OCI-LY1 (cell line): ENCODE measurements around the gene MAP3K9.

Source experiments
- H2AFZ ChIP-seq: fragments of 200-600 bp; sonication (generic), shearing (Covaris generic); 2 replicates; pipeline ENCODE4 v1.6.0; 2014; ENCODE audit warnings: antibody characterized with exemption, mild to moderate bottlenecking, low read length
- H3F3A ChIP-seq: fragments of 200-600 bp; sonication (generic), shearing (Covaris generic); 2 replicates; pipeline ENCODE4 v1.6.0; 2014; ENCODE audit warnings: mild to moderate bottlenecking, antibody characterized with exemption, low read length, moderate library complexity; ENCODE audit not compliant: insufficient read depth
- H3K27ac ChIP-seq: fragments of 200-600 bp; sonication (generic); 2 replicates; pipeline ENCODE4 v1.5.1; 2014; ENCODE audit warnings: low read length, mixed run types, mild to moderate bottlenecking, low read depth; ENCODE audit not compliant: poor library complexity, severe bottlenecking
- H3K27me3 ChIP-seq: fragments of 200-600 bp; sonication (generic); 2 replicates; pipeline ENCODE4 v1.6.0; 2014; ENCODE audit warnings: antibody characterized with exemption, mild to moderate bottlenecking, low read length, moderate library complexity; ENCODE audit not compliant: insufficient read depth
- H3K36me3 ChIP-seq: fragments of 200-600 bp; sonication (generic); 2 replicates; pipeline ENCODE4 v1.6.1; 2014; ENCODE audit warnings: mild to moderate bottlenecking, antibody characterized with exemption, low read length, moderate library complexity, mixed read lengths; ENCODE audit not compliant: insufficient read depth
- H3K4me1 ChIP-seq: fragments of 200-600 bp; sonication (generic); 2 replicates; pipeline ENCODE4 v1.5.1; 2014; ENCODE audit warnings: mild to moderate bottlenecking, low read length, moderate library complexity; ENCODE audit not compliant: insufficient read depth, severe bottlenecking
- H3K4me2 ChIP-seq: fragments of 200-600 bp; sonication (generic), shearing (Covaris generic); 2 replicates; pipeline ENCODE4 v1.6.1; 2014; ENCODE audit warnings: low read length
- H3K4me3 ChIP-seq: fragments of 200-600 bp; sonication (generic); 2 replicates; pipeline ENCODE4 v1.5.1; 2014; ENCODE audit warnings: low read length, low read depth, mild to moderate bottlenecking, mixed read lengths; ENCODE audit not compliant: poor library complexity, severe bottlenecking
- H3K79me2 ChIP-seq: fragments of 200-600 bp; shearing (Covaris generic); 2 replicates; pipeline ENCODE4 v1.6.1; 2016; ENCODE audit warnings: mixed run types, low read length, mixed read lengths; ENCODE audit not compliant: insufficient read depth
- H3K9ac ChIP-seq: fragments of 200-600 bp; sonication (generic), shearing (Covaris generic); 2 replicates; pipeline ENCODE4 v1.6.1; 2014; ENCODE audit warnings: mild to moderate bottlenecking, low read length, mixed read lengths
- H3K9me2 ChIP-seq: fragments of 200-600 bp; sonication (generic), shearing (Covaris generic); 2 replicates; pipeline ENCODE4 v1.6.1; 2014; ENCODE audit warnings: low read depth, mild to moderate bottlenecking, low read length, mixed read lengths
- H3K9me3 ChIP-seq: fragments of 200-600 bp; shearing (Covaris generic); 2 replicates; pipeline ENCODE4 v1.6.1; 2014; ENCODE audit warnings: low read length, mixed read lengths
- H4K20me1 ChIP-seq: fragments of 200-600 bp; sonication (generic), shearing (Covaris generic); 2 replicates; pipeline ENCODE4 v1.6.0; 2016; ENCODE audit warnings: mild to moderate bottlenecking, low read length; ENCODE audit not compliant: insufficient read depth
- CTCF ChIP-seq: fragments of 200-600 bp; sonication (generic), shearing (Covaris generic); IDR thresholded peaks from 2 replicates; pipeline ENCODE4 v1.5.1; 2017; ENCODE audit warnings: mild to moderate bottlenecking, antibody characterized with exemption, low read length, moderate library complexity, mixed read lengths
- EZH2 ChIP-seq: fragments of 200-600 bp; sonication (generic), shearing (Covaris generic); IDR thresholded peaks from 2 replicates; pipeline ENCODE4 v1.8.0; 2017; ENCODE audit warnings: borderline replicate concordance, mixed run types, mild to moderate bottlenecking, antibody characterized with exemption, low read length, moderate library complexity, mixed read lengths

The MAP3K9 gene

GRCh38 chr14:70801836-70802235, 7.5 kb downstream of the MAP3K9 start:
- no peaks in the 10 kb centered on the region for H3K27me3 ChIP-seq
- H2AFZ ChIP-seq: no peak overlapping the region
- H4K20me1 ChIP-seq: no peaks in the 10 kb centered on the region
- no peak for TF ChIP-seq EZH2
- TF ChIP-seq CTCF: no peak
- no peak overlapping the region for H3K9ac ChIP-seq
- H3K36me3 ChIP-seq: peaks cover 19% of the 10 kb centered on the region
- H3K4me1 ChIP-seq: peaks cover 8% of the 10 kb centered on the region
- no peaks in the 10 kb centered on the region for H3K9me3 ChIP-seq
- no peak overlapping the region for H3K4me2 ChIP-seq
- H3F3A ChIP-seq: no peaks in the 10 kb centered on the region
- H3K79me2 ChIP-seq: no peaks in the 10 kb centered on the region
- H3K9me2 ChIP-seq: no peaks in the 10 kb centered on the region
- no peak overlapping the region for H3K27ac ChIP-seq
- no peak overlapping the region for H3K4me3 ChIP-seq

GRCh38 chr14:70796551-70796950, 12.8 kb downstream of the MAP3K9 start:
- Histone ChIP-seq H3K27ac (no peak overlapping the region), H3K27me3 (no peaks in the 10 kb centered on the region), H3K4me3 (no peak overlapping the region), H2AFZ (no peak overlapping the region), H3K9me2 (no peaks in the 10 kb centered on the region), H3K9me3 (no peaks in the 10 kb centered on the region), H3K79me2 (no peaks in the 10 kb centered on the region), H4K20me1 (no peaks in the 10 kb centered on the region), H3K9ac (no peak overlapping the region), H3K4me2 (no peak overlapping the region), H3K36me3 (peaks cover 34% of the 10 kb centered on the region), H3F3A (0 out of 2 replicates have a peak, but pooled peaks cover 5% of the 10 kb centered on the region), H3K4me1 (peaks cover 10% of the 10 kb centered on the region)
- TF ChIP-seq EZH2 (no peak), CTCF (no peak)

DNA sequence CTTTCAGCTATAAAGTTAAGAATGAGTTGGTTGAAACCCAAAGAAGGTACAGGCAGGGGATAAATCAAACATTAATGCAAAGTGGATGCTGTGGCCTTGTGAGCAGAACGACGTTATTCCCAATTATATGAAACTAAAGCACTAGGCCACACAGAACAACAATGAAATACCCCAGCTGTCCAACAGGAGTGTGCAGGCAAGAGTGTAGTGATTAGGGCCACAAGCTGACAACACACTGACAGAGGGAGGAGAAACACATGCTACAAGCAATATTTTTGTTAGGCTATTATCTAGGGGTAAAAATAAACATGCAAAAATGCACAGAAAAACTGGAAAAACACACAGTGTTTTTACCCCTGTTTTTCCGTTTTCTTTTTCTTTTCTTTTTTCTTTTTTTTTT, 15.0 kb downstream of the MAP3K9 start:
- Histone ChIP-seq H3K9me3 (no peaks in the 10 kb centered on the region), H3K9ac (no peak overlapping the region), H3K4me2 (no peak overlapping the region), H4K20me1 (no peaks in the 10 kb centered on the region), H3K27me3 (no peaks in the 10 kb centered on the region), H3K4me1 (peaks cover 10% of the 10 kb centered on the region), H3K4me3 (no peak overlapping the region), H3K79me2 (no peaks in the 10 kb centered on the region), H3K27ac (peak overlapping the region; percentile 51), H3F3A (0 out of 2 replicates have a peak, but pooled peaks cover 5% of the 10 kb centered on the region), H3K9me2 (no peaks in the 10 kb centered on the region), H2AFZ (no peak overlapping the region), H3K36me3 (peaks cover 18% of the 10 kb centered on the region; the same call in 1 of the 2 replicates)
- TF ChIP-seq EZH2: no peak

DNA sequence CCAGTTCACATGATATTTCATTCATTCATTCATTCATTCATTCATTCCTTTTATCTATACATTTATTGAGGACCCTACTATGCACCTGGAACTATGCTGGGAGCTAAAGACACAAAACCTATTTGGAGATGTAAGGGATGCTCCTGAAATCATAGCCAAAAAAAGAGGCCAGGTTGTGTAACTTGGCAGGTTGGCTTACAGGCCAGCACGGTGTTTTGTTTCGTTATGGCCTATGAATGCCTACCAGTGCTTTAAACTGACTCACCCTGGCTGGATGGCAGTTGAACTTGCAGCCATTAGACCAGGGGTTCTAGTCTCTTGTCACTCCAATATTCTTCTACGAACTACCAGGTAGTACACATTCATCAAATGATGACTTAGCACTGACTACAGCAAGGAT, 15.7 kb downstream of the MAP3K9 start:
- no peaks in the 10 kb centered on the region for H3K79me2 ChIP-seq
- H3K4me3 ChIP-seq: no peak overlapping the region
- peaks cover 18% of the 10 kb centered on the region; the same call in 1 of the 2 replicates for H3K36me3 ChIP-seq
- H4K20me1 ChIP-seq: no peaks in the 10 kb centered on the region
- no peaks in the 10 kb centered on the region for H3K27me3 ChIP-seq
- no peak overlapping the region for H3K4me2 ChIP-seq
- H3K27ac ChIP-seq: no peak overlapping the region
- H3K9me3 ChIP-seq: no peaks in the 10 kb centered on the region
- peaks cover 10% of the 10 kb centered on the region for H3K4me1 ChIP-seq
- H3K9me2 ChIP-seq: no peaks in the 10 kb centered on the region
- no peak overlapping the region for H3K9ac ChIP-seq
- 0 out of 2 replicates have a peak, but pooled peaks cover 5% of the 10 kb centered on the region for H3F3A ChIP-seq
- no peak overlapping the region for H2AFZ ChIP-seq
- TF ChIP-seq CTCF (no peak), EZH2 (no peak)
